Endothelial cell of umbilical vein (primary cell): ENCODE results near the gene PPME1. TPM values are rescaled to one million over a fixed set of nuclear protein-coding genes. Genes with fewer than 3 reads are reported as not detected.

Experiments
- BruUV-seq: library from RNA; stranded (reverse); fragments of 400-500 nt; replicated peaks from 2 replicates; lab custom pipeline; 2021; lab: Mats Ljungman, UMichigan
- CTCF ChIA-PET: fragments of 300-600, 350-600 bp; sonication (Branson Sonifier 250); formaldehyde crosslinking; loops from one replicate; lab custom pipeline; 2021; ENCODE audit warnings: antibody characterized with exemption, inconsistent platforms; lab: Charles Lee
- POLR2A ChIA-PET: fragments of 300-600, 350-600 bp; sonication (Branson Sonifier 250); formaldehyde crosslinking; loops from one replicate; lab custom pipeline; 2021; ENCODE audit warnings: antibody characterized with exemption, inconsistent platforms; lab: Charles Lee
- DNase-seq: peaks from one replicate; pipeline ENCODE4 v3.0.0-alpha.2; 2011; ENCODE audit warnings: low read depth, low spot score
- FAIRE-seq: peaks from 2 replicates; lab custom pipeline; 2011; peaks lifted over from hg19 to GRCh38; lab: Jason Lieb, UNC
- H2AFZ ChIP-seq: 2 replicates; pipeline ENCODE4 v1.6.0; 2012; ENCODE audit warnings: low read depth, low read length, control low read depth, inconsistent platforms
- H3K27ac ChIP-seq: 2 replicates; pipeline ENCODE4 v1.5.1; 2011; ENCODE audit warnings: low read depth, mild to moderate bottlenecking, control low read depth, low read length, moderate library complexity; ENCODE audit not compliant: insufficient read depth
- H3K27me3 ChIP-seq, 2 experiments: 2 replicates each; pipeline versions ENCODE4 v1.6.0 to v1.6.1; 2011; ENCODE audit warnings: low read length in 2 of 2, mixed read lengths in 1 of 2; ENCODE audit not compliant: control insufficient read depth in 2 of 2, insufficient read depth in 2 of 2
- H3K36me3 ChIP-seq, 2 experiments: 2 replicates in 1 of 2; 3 replicates in 1 of 2; pipeline ENCODE4 v1.5.1; 2011; ENCODE audit warnings: low read length in 2 of 2, mild to moderate bottlenecking in 1 of 2, moderate library complexity in 1 of 2; ENCODE audit not compliant: control insufficient read depth in 2 of 2, insufficient read depth in 2 of 2; ENCODE audit errors: extremely low read depth in 1 of 2
- H3K4me1 ChIP-seq: 3 replicates; pipeline ENCODE4 v1.5.1; 2011; ENCODE audit warnings: mild to moderate bottlenecking, low read length; ENCODE audit not compliant: control insufficient read depth, insufficient read depth; ENCODE audit errors: extremely low read depth
- H3K4me2 ChIP-seq: 2 replicates; pipeline ENCODE4 v1.6.1; 2011; ENCODE audit warnings: low read length, control low read depth, mixed read lengths; ENCODE audit not compliant: insufficient read depth
- H3K4me3 ChIP-seq, 3 experiments: fragments of 200-600 bp in 1 of 3; sonication (generic), shearing (Covaris generic) in 1 of 3; replicated peaks in 1 of 3; 2 replicates each; pipeline ENCODE4 v1.5.1; 2011 to 2016; ENCODE audit warnings: control low read depth in 3 of 3, low read length in 3 of 3, mild to moderate bottlenecking in 2 of 3, inconsistent platforms in 1 of 3, low read depth in 1 of 3, moderate library complexity in 1 of 3; ENCODE audit not compliant: insufficient read depth in 1 of 3
- H3K79me2 ChIP-seq: 2 replicates; pipeline ENCODE4 v1.6.0; 2012; ENCODE audit warnings: low read length, inconsistent platforms; ENCODE audit not compliant: control insufficient read depth, insufficient read depth
- H3K9ac ChIP-seq: replicated peaks from 2 replicates; pipeline ENCODE3; 2011; ENCODE audit warnings: low read length, control low read depth; ENCODE audit not compliant: insufficient read depth; ENCODE audit errors: extremely low read depth
- H3K9me1 ChIP-seq: replicated peaks from 3 replicates; pipeline ENCODE4 v1.6.0; 2011; ENCODE audit warnings: mild to moderate bottlenecking, low read length; ENCODE audit not compliant: control insufficient read depth, insufficient read depth; ENCODE audit errors: extremely low read depth
- H3K9me3 ChIP-seq: replicated peaks from 2 replicates; pipeline ENCODE4 v1.5.1; 2012; ENCODE audit warnings: low read length, inconsistent platforms; ENCODE audit not compliant: control insufficient read depth, insufficient read depth
- H4K20me1 ChIP-seq: replicated peaks from 2 replicates; pipeline ENCODE3; 2011; ENCODE audit warnings: mild to moderate bottlenecking, low read length; ENCODE audit not compliant: control insufficient read depth, insufficient read depth; ENCODE audit errors: extremely low read depth
- CTCF ChIP-seq, 2 donors: IDR thresholded peaks; 1 replicate in 1 of 2; 2 replicates in 1 of 2; pipeline ENCODE4 v1.5.1; 2011; ENCODE audit warnings: low read length in 2 of 2, mild to moderate bottlenecking in 2 of 2, moderate library complexity in 2 of 2, control low read depth in 1 of 2, inconsistent platforms in 1 of 2, low read depth in 1 of 2; ENCODE audit not compliant: insufficient read depth in 1 of 2; ENCODE audit errors: extremely low read depth in 1 of 2
- EZH2 ChIP-seq: IDR thresholded peaks from 2 replicates; pipeline ENCODE4 v1.6.1; 2012; ENCODE audit warnings: borderline replicate concordance, low read depth, mild to moderate bottlenecking, moderate library complexity, low read length, inconsistent platforms; ENCODE audit not compliant: severe bottlenecking
- FOS ChIP-seq: IDR thresholded peaks from 2 replicates; pipeline ENCODE4 v1.6.1; 2011; ENCODE audit warnings: mild to moderate bottlenecking, low read length, moderate library complexity, borderline replicate concordance; ENCODE audit not compliant: insufficient read depth
- GATA2 ChIP-seq: IDR thresholded peaks from 2 replicates; pipeline ENCODE4 v1.7.0; 2011; ENCODE audit warnings: low read depth, mild to moderate bottlenecking, moderate library complexity, mixed read lengths, low read length; ENCODE audit not compliant: insufficient read length, insufficient read depth
- JUN ChIP-seq: IDR thresholded peaks from 2 replicates; pipeline ENCODE4 v1.6.1; 2011; ENCODE audit warnings: borderline replicate concordance, low read depth; ENCODE audit not compliant: insufficient read length, insufficient read depth
- MYC ChIP-seq: IDR thresholded peaks from one replicate; pipeline ENCODE4 v1.6.1; 2011; ENCODE audit warnings: mild to moderate bottlenecking, low read depth, low read length
- POLR2A ChIP-seq: IDR thresholded peaks from 2 replicates; pipeline ENCODE4 v1.6.1; 2012; ENCODE audit warnings: low read depth, mild to moderate bottlenecking, control low read depth, low read length
- POLR2AphosphoS5 ChIP-seq: IDR thresholded peaks from 2 replicates; pipeline ENCODE4 v1.6.1; 2012; ENCODE audit warnings: low read depth, mild to moderate bottlenecking, control low read depth, low read length, moderate library complexity; ENCODE audit not compliant: insufficient read depth
- dilution Hi-C: fragments of 300-500 bp; cut with MboI; formaldehyde crosslinking; loops from one replicate; pipeline ENCODE4 v1.15.0; 2019; ENCODE audit warnings: low sequenced_read_pairs; ENCODE audit not compliant: extremely low pct_ligation_motif_present
- intact Hi-C: fragments of 100-400 bp; cut with micrococcal nuclease; formaldehyde crosslinking; loops from one replicate; pipeline ENCODE4 v1.10.0; 2022
- polyA plus RNA-seq, 4 experiments: library from polyadenylated mRNA; depleted of rRNA in 3 of 4; stranded (reverse) in 3 of 4; unstranded in 1 of 4; fragments of >200 nt; gene quantifications; 2 replicates each; pipeline versions ENCODE4 v1.2.1 to v1.2.3, GENCODE V29; 2011 to 2012; ENCODE audit warnings: missing spikeins in 1 of 4
- total RNA-seq: library from RNA; stranded (reverse); gene quantifications from 2 replicates; pipeline ENCODE4 v1.2.3, GENCODE V29; 2021
- TF ChIP-seq, protein P1 (sequence below): IDR thresholded peaks from 2 replicates; pipeline ENCODE4 v1.6.1; 2011; ENCODE audit not compliant: insufficient read depth, insufficient read length

The PPME1 gene
- total and polyA plus RNA-seq, 2 donors (not counting 3 experiments of a cell fraction or from before 2014, with no cell fraction given): 37.2 to 49.9 TPM

GRCh38 chr11:74253361-74253760, 82.3 kb downstream of the PPME1 start:
- intact Hi-C loops: no loop called here

More at GRCh38 chr11:74253361-74253760, 82.3 kb downstream of the PPME1 start:
- no peaks in the 10 kb centered on the region for H3K4me1 ChIP-seq
- no peak overlapping the region for H3K4me3 ChIP-seq
- no peaks in the 10 kb centered on the region for H3K9me1 ChIP-seq
- DNase-seq: peak; percentile 58
- ChIA-PET POLR2A (no interaction called here), CTCF (interaction anchor here (0.7 to 13.4 kb wide), 5 partner anchors 45 to 197 kb away, joined by 3 to 440 read pairs (median 5); no protein-coding TSS in a partner anchor)
- H3K36me3 ChIP-seq: peaks cover 4 to 12% of the 10 kb centered on the region in 2 experiments
- H3K79me2 ChIP-seq: no peaks in the 10 kb centered on the region
- TF ChIP-seq POLR2AphosphoS5: no peak
- TF ChIP-seq EZH2: no peak
- no peak for TF ChIP-seq JUN
- TF ChIP-seq, protein P1, sequence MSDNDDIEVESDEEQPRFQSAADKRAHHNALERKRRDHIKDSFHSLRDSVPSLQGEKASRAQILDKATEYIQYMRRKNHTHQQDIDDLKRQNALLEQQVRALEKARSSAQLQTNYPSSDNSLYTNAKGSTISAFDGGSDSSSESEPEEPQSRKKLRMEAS: no peak
- TF ChIP-seq POLR2A: no peak
- no peak for TF ChIP-seq GATA2
- TF ChIP-seq FOS: no peak
- no peak for TF ChIP-seq MYC
- TF ChIP-seq CTCF (IDR thresholded peaks at IDR 0.05; ENCODE audit: extremely low read depth in 1 of 2, insufficient read depth in 1 of 2, low read depth in 1 of 2, low read length in 2 of 2): no peak
- no TSS peak for BruUV-seq
- H2AFZ ChIP-seq: no peak overlapping the region
- FAIRE-seq: no peak
- no peak overlapping the region for H3K9ac ChIP-seq
- dilution Hi-C loops: no loop called here
- H3K27me3 ChIP-seq: no peaks in the 10 kb centered on the region
- H3K27ac ChIP-seq: no peak overlapping the region
- H3K4me2 ChIP-seq: no peak overlapping the region
- no peaks in the 10 kb centered on the region for H3K9me3 ChIP-seq
- no peaks in the 10 kb centered on the region for H4K20me1 ChIP-seq
